ENCODE data around the gene RPS6KA5.
"Not testable (repeated sequence)": the region's sequence is repeated elsewhere in the genome, so short reads cannot be mapped to it uniquely, and the experiment has no call there.

Gene RPS6KA5

GRCh38 chr14:90846511-90846910, 213.9 kb downstream of the RPS6KA5 start:
- FAIRE-seq (no peak), DNase-seq (ENCODE audit: insufficient read length, low spot score) (no peak)
- TF ChIP-seq CTCF (IDR thresholded peaks at IDR 0.05; ENCODE audit: insufficient read depth, missing control alignments), result no peak

- no peak for TF ChIP-seq CTCF (IDR thresholded peaks at IDR 0.05; ENCODE audit: insufficient read depth, missing control alignments)
- no peak for DNase-seq (ENCODE audit: insufficient read length, low spot score)
- FAIRE-seq, result no peak
Observed at GRCh38 chr14:90844321-90844720, 216.1 kb downstream of the RPS6KA5 start.

- FAIRE-seq (no peak), DNase-seq (ENCODE audit: insufficient read length, low spot score) (no peak)
- no peak for TF ChIP-seq CTCF (IDR thresholded peaks at IDR 0.05; ENCODE audit: insufficient read depth, missing control alignments)
Observed at GRCh38 chr14:90842726-90843125, 217.7 kb downstream of the RPS6KA5 start.

- FAIRE-seq, result not testable (repeated sequence)
Observed at GRCh38 chr14:90840667-90841066, 219.8 kb downstream of the RPS6KA5 start.

GRCh38 chr14:90839889-90840266, 220.6 kb downstream of the RPS6KA5 start:
- FAIRE-seq (no peak), DNase-seq (ENCODE audit: insufficient read length, low spot score) (no peak)
- no peak for TF ChIP-seq CTCF (IDR thresholded peaks at IDR 0.05; ENCODE audit: insufficient read depth, missing control alignments)

More at GRCh38 chr14:90840667-90841066, 219.8 kb downstream of the RPS6KA5 start:
- DNase-seq (ENCODE audit: insufficient read length, low spot score), result not testable (repeated sequence)

GRCh38 chr14:90839024-90839888, 221.2 kb downstream of the RPS6KA5 start:
- DNase-seq (ENCODE audit: insufficient read length, low spot score), result no peak
- no peak for FAIRE-seq
- TF ChIP-seq CTCF (IDR thresholded peaks at IDR 0.05; ENCODE audit: insufficient read depth, missing control alignments), result no peak

GRCh38 chr14:90838531-90838930, 221.9 kb downstream of the RPS6KA5 start:
- FAIRE-seq, result not testable (repeated sequence)

GRCh38 chr14:90837355-90837754, 223.1 kb downstream of the RPS6KA5 start:
- TF ChIP-seq CTCF (IDR thresholded peaks at IDR 0.05; ENCODE audit: insufficient read depth, missing control alignments), result no peak
- DNase-seq (ENCODE audit: insufficient read length, low spot score) (no peak), FAIRE-seq (no peak)

More at GRCh38 chr14:90838531-90838930, 221.9 kb downstream of the RPS6KA5 start:
- DNase-seq (ENCODE audit: insufficient read length, low spot score), result not testable (repeated sequence)

Data from D721Med (cell line).